Stimulated activated effector memory CD8-positive, alpha-beta T cell treated with anti-CD3 and anti-CD28 coated beads, Interleukin-12 subunit alpha, Interleukin-12 subunit beta, amount 100 ng/mL, for 72 hours (primary cell): ENCODE data around the gene ACSM5.
A peak's percentile ranks its signal among the peaks of the same experiment; 100 is the strongest.
"Not testable (repeated sequence)": the region's sequence is repeated elsewhere in the genome, so short reads cannot be mapped to it uniquely, and the experiment has no call there.

ENCODE experiments used
- ATAC-seq: fragments of 150-1000 bp; cut with Tn5 transposase; 2 replicates; pipeline ENCODE4 v1.10.0; 2021
- DNase-seq, 2 donors: peaks; one replicate each; pipeline ENCODE4 v3.0.0; 2021 to 2022; ENCODE audit warnings: low spot score in 2 of 2
- H3K27ac Mint-ChIP-seq: one replicate; pipeline ENCODE4 v1.8.0; 2022; ENCODE audit warnings: mild to moderate bottlenecking, mixed read lengths
- H3K36me3 Mint-ChIP-seq: one replicate; pipeline ENCODE4 v1.8.0; 2022; ENCODE audit warnings: mild to moderate bottlenecking, mixed read lengths
- H3K4me1 Mint-ChIP-seq: one replicate; pipeline ENCODE4 v1.8.0; 2022; ENCODE audit warnings: mixed read lengths
- H3K4me3 Mint-ChIP-seq: one replicate; pipeline ENCODE4 v1.8.0; 2022; ENCODE audit warnings: mild to moderate bottlenecking, mixed read lengths
- H3K9me3 Mint-ChIP-seq: one replicate; pipeline ENCODE4 v1.8.0; 2022; ENCODE audit warnings: mixed read lengths

ACSM5 gene

GRCh38 chr16:20424129-20424866, 15.0 kb downstream of the ACSM5 start:
- Mint-ChIP-seq H3K36me3 (no peaks in the 10 kb centered on the region), H3K4me1 (no peaks in the 10 kb centered on the region), H3K27ac (no peak overlapping the region), H3K4me3 (no peak overlapping the region), H3K9me3 (peaks cover 5% of the 10 kb centered on the region)
- DNase-seq (no peak), ATAC-seq (no peak)

- not testable (repeated sequence) for H3K36me3 Mint-ChIP-seq, H3K9me3 Mint-ChIP-seq, H3K27ac Mint-ChIP-seq, DNase-seq, ATAC-seq, H3K4me3 Mint-ChIP-seq, H3K4me1 Mint-ChIP-seq
Observed at GRCh38 chr16:20427401-20427797, 18.1 kb downstream of the ACSM5 start.

- H3K4me3 Mint-ChIP-seq, DNase-seq, H3K4me1 Mint-ChIP-seq, H3K9me3 Mint-ChIP-seq, ATAC-seq, H3K27ac Mint-ChIP-seq, H3K36me3 Mint-ChIP-seq: not testable (repeated sequence)
Observed at GRCh38 chr16:20429499-20429898, 20.2 kb downstream of the ACSM5 start.

GRCh38 chr16:20430480-20430879, 21.1 kb downstream of the ACSM5 start:
- H3K4me3 Mint-ChIP-seq, H3K4me1 Mint-ChIP-seq, DNase-seq, H3K9me3 Mint-ChIP-seq, ATAC-seq, H3K27ac Mint-ChIP-seq, H3K36me3 Mint-ChIP-seq: not testable (repeated sequence)

- Mint-ChIP-seq H3K4me3 (no peak overlapping the region), H3K27ac (no peak overlapping the region), H3K4me1 (no peaks in the 10 kb centered on the region), H3K9me3 (peaks cover 5% of the 10 kb centered on the region), H3K36me3 (no peaks in the 10 kb centered on the region)
- DNase-seq (no peak), ATAC-seq (peak; percentile 28)
Observed at GRCh38 chr16:20430948-20431347, 21.6 kb downstream of the ACSM5 start.

- ATAC-seq, H3K9me3 Mint-ChIP-seq, DNase-seq, H3K27ac Mint-ChIP-seq, H3K4me1 Mint-ChIP-seq, H3K36me3 Mint-ChIP-seq, H3K4me3 Mint-ChIP-seq: not testable (repeated sequence)
Observed at GRCh38 chr16:20438950-20439349, 29.6 kb downstream of the ACSM5 start.

GRCh38 chr16:20439820-20440231, 30.5 kb downstream of the ACSM5 start:
- not testable (repeated sequence) for DNase-seq, H3K4me3 Mint-ChIP-seq, ATAC-seq, H3K27ac Mint-ChIP-seq, H3K36me3 Mint-ChIP-seq, H3K4me1 Mint-ChIP-seq, H3K9me3 Mint-ChIP-seq

- H3K9me3 Mint-ChIP-seq, H3K36me3 Mint-ChIP-seq, ATAC-seq, H3K4me3 Mint-ChIP-seq, DNase-seq, H3K4me1 Mint-ChIP-seq, H3K27ac Mint-ChIP-seq: not testable (repeated sequence)
Observed at GRCh38 chr16:20440731-20441130, 31.4 kb downstream of the ACSM5 start.

GRCh38 chr16:20441191-20441590, 31.9 kb downstream of the ACSM5 start:
- Mint-ChIP-seq H3K4me1 (no peaks in the 10 kb centered on the region), H3K27ac (no peak overlapping the region), H3K9me3 (no peaks in the 10 kb centered on the region), H3K36me3 (no peaks in the 10 kb centered on the region), H3K4me3 (no peak overlapping the region)
- ATAC-seq = no peak
- no peak for DNase-seq

GRCh38 chr16:20441859-20442258, 32.5 kb downstream of the ACSM5 start:
- not testable (repeated sequence) for H3K36me3 Mint-ChIP-seq, H3K4me1 Mint-ChIP-seq

GRCh38 chr16:20446652-20447393, 37.5 kb downstream of the ACSM5 start:
- H3K9me3 Mint-ChIP-seq, H3K4me1 Mint-ChIP-seq, DNase-seq, ATAC-seq, H3K36me3 Mint-ChIP-seq, H3K27ac Mint-ChIP-seq, H3K4me3 Mint-ChIP-seq: not testable (repeated sequence)

More at GRCh38 chr16:20441859-20442258, 32.5 kb downstream of the ACSM5 start:
- H3K9me3 Mint-ChIP-seq, H3K27ac Mint-ChIP-seq, H3K4me3 Mint-ChIP-seq, DNase-seq: not testable (repeated sequence)
- peak; percentile 13 for ATAC-seq

- not testable (repeated sequence) for H3K9me3 Mint-ChIP-seq, H3K36me3 Mint-ChIP-seq, ATAC-seq, H3K4me3 Mint-ChIP-seq, H3K27ac Mint-ChIP-seq, DNase-seq, H3K4me1 Mint-ChIP-seq
Observed at GRCh38 chr16:20451364-20451763, 42.0 kb downstream of the ACSM5 start, which contains the start of gene ACSM2A. ACSM2A (plus strand) TSS chr16:20451521; CDS start chr16:20460115, 8,594 bp downstream.

GRCh38 chr16:20453633-20454032, 44.3 kb downstream of the ACSM5 start:
- not testable (repeated sequence) for H3K36me3 Mint-ChIP-seq, H3K4me1 Mint-ChIP-seq, H3K9me3 Mint-ChIP-seq, DNase-seq, H3K27ac Mint-ChIP-seq, ATAC-seq, H3K4me3 Mint-ChIP-seq

GRCh38 chr16:20459227-20459626, 49.9 kb downstream of the ACSM5 start:
- ATAC-seq, DNase-seq, H3K36me3 Mint-ChIP-seq, H3K27ac Mint-ChIP-seq, H3K9me3 Mint-ChIP-seq, H3K4me1 Mint-ChIP-seq, H3K4me3 Mint-ChIP-seq: not testable (repeated sequence)

GRCh38 chr16:20460313-20460712, 51.0 kb downstream of the ACSM5 start:
- not testable (repeated sequence) for H3K4me3 Mint-ChIP-seq, DNase-seq, H3K9me3 Mint-ChIP-seq, H3K27ac Mint-ChIP-seq, ATAC-seq, H3K36me3 Mint-ChIP-seq, H3K4me1 Mint-ChIP-seq

- not testable (repeated sequence) for H3K36me3 Mint-ChIP-seq, H3K4me3 Mint-ChIP-seq, H3K9me3 Mint-ChIP-seq, DNase-seq, H3K4me1 Mint-ChIP-seq, ATAC-seq, H3K27ac Mint-ChIP-seq
Observed at GRCh38 chr16:20468954-20469353, 59.6 kb downstream of the ACSM5 start.
